GM21526 (cell line): ENCODE results near the gene NUAK1.

Experiments
- ATAC-seq: cut with Tn5 transposase; IDR thresholded peaks from one replicate; pipeline ENCODE4 v1.9.1; 2021; ENCODE audit warnings: moderate library complexity; ENCODE audit not compliant: unreplicated experiment, low FRiP score

NUAK1 gene

DNA sequence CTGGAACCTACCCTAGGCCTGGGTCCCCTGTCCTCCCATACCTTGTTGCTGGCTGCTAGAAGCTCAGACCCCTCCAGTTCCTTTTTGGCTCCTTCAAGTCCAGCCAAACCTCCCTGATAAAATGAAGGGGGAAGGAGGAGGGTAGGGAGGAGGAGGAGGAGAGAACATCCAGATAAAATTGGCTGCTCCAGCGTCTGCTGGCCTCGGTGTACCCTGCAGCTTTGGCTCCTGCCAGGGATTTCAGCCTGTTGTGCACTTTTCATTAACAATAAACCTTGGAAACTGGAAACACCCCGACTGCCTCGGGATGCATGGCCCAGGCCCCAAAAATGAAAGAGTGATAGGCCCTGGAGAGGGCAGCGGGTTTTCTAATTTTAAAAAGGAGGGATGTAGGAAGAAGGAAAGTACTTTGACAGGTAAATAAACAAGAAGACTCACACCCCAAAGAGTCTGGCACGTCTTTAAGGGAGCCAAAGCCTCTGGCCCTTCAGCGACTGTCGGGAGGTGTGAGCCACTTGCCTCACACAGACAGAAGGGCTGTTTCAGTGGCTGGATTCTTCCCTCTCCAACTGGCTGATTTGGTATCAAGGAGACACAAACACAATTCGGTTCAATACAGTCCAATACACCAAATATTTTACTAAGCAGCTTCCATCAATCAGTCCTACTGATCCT is 49.8 kb downstream of the NUAK1 start:
- ATAC-seq = no peak

DNA sequence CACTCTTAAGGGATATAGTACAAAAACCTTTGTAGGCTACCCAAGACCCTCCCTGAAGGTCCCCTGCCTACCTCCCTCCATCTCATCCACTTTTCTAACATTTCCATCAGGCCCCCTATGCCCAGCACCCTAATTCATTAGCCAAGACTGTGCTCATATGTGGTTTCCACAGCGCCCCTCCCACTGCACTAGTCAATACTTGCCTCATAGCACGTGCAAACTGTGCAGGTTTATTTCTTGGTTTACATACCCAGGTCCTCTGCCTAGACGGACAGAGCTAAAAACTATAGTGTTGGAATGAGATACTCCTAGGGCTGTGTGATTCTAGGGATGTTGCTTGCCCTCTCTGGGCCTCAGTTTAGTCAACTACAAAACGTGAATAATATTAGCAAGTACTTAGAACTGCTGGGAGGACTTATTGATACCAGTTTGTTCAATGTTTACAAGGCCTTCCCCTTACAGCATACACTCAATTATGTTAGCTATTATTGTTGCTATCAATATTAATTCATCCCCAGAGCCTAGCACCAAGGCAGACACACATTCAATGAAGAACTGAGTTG is 50.4 kb downstream of the NUAK1 start:
- no peak for ATAC-seq

- ATAC-seq = no peak
These were observed 52.1 kb downstream of the NUAK1 start for GRCh38 chr12:106086696-106087095.

DNA sequence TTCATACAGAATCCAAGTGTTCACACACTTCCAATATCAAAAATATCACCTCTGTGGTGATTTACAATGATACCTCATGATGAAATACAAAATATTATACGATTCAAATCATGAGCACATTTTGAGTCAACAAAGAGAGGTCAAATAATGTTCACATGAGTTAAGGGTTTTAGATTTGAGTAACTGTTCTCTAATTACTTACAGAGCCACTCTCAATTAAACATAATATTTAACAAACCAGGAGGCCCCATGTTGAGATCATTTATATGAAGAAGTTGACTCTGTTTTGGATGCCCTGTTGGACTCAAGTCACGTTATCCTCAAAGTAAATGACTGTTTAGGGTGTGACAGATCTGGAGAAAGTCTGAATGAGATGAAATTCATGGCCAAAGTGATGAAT is 53.5 kb downstream of the NUAK1 start:
- no peak for ATAC-seq

GRCh38 chr12:106084759-106085158 is 54.0 kb downstream of the NUAK1 start:
- ATAC-seq = no peak

GRCh38 chr12:106084014-106084671 is 54.6 kb downstream of the NUAK1 start:
- no peak for ATAC-seq

DNA sequence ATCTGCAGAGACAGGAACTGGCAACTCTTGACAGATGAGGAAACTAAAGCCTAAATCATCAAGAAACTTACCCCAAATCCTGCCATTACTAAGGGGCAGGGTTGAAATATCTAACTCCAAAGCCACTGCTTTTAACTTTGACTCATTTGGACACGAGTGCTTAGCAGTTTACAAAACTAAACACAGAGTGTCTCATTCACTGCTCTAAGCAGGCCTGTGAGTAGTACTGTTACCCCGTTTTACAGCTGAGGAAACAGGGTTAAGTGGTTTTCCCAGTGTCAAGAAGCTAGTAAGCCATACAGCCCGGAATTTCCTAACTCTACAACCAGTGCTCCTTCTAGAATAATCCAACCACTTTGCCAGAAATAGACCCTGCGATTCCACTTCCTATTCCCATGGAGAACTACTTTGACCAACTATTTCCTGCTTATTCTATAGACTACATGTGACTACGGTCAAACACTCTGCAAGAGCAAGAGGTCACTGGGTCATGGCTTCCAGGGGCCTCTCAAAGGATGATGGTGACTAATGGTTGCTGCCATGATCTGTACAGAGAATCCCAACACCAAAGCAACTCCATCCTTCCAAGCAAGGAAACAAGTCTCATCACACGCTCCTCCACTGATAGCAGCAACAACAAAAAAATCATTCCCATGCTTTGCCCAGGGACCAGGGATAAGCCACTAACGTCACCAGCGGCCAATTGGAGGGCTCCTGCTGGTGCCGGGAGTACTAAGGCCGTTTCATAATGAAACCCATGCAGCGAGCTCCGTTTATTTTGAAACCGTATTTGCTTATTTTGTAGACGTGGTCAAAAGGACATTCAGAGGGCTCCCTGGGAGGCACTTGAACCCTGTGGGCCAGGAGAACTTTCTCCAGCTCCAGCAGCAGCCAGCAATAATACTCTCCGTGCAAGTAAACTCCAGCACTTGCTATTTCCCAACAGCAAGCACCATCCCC is 56.3 kb downstream of the NUAK1 start:
- no peak for ATAC-seq

DNA sequence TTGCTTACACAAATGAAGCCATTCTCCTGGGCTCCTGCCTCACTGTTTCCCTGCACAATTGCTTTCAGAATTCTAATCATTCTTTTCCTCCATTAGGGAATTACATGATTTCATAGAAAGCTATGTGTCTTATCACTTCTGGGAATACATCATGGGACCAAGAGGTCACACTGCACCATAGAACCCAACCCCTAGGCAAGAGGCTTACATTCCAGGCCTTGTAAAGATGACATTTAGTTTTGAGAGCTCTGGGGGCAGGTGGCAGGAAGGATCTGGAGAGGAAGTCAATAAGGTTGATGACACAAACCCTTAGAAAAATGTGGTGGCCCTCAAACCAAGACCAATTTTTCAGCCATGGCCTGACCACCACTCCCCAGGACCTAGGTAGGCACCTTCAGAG is 57.1 kb downstream of the NUAK1 start:
- ATAC-seq = no peak

DNA sequence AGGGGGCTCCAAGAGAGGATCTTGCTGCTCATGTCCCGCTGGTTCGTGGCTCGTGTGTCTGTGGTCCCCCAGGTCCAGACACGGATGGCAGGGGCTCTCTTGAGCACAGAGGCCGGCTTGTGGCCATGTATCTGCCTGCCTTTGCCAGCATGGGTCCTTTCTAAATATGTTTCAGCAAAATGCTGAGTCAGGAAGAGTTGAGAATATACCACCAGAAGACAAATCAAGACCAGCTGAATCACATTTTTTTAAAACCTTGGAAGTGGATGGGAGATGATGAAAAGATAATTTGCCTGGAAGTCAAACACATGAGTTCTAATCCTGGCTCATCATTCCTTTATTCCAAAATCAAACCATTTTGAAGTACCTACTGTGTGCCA is 58.0 kb downstream of the NUAK1 start:
- ATAC-seq = no peak

DNA sequence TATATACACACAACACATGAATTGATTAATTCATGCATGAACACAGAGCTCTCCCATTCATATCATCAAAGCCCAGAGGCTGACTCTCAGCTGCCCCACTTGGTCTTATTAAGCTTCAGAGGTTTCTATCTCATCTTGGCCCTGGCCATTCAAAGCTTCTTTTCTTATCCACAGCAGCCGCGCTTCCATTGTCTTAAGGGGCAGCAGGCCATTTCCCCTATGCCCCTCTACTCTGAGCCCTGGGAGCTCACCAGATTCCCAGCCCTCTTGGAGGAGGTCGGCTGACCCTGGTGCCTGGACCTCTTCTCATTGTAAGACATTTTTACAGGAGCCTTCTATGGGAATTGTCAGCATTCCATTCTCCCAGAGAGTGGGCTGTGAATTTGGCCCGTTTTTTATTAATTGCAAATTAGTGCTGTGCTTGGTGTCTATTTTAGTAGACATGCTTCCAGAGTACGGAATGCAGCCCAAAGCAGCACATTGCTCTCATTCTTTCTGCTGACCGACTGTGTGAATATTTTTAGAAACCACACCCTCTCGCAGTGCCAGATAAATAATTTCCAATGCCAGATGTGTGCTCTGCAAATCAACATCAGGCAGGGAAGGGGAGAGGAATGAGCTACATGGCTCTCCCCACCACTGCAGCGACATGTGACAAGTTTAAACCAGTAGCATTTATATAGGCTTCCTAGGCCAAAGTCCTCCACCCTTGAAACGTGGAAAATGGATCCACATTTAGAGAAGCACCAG is 58.5 kb downstream of the NUAK1 start:
- ATAC-seq = no peak

GRCh38 chr12:106079148-106079738 is 59.5 kb downstream of the NUAK1 start:
- no peak for ATAC-seq

GRCh38 chr12:106078358-106079010 is 60.3 kb downstream of the NUAK1 start:
- no peak for ATAC-seq

GRCh38 chr12:106074706-106075392 is 63.9 kb downstream of the NUAK1 start:
- no peak for ATAC-seq

- ATAC-seq = no peak
These were observed 64.4 kb downstream of the NUAK1 start for GRCh38 chr12:106074361-106074705.

GRCh38 chr12:106073179-106073578 is 65.6 kb downstream of the NUAK1 start:
- no peak for ATAC-seq

DNA sequence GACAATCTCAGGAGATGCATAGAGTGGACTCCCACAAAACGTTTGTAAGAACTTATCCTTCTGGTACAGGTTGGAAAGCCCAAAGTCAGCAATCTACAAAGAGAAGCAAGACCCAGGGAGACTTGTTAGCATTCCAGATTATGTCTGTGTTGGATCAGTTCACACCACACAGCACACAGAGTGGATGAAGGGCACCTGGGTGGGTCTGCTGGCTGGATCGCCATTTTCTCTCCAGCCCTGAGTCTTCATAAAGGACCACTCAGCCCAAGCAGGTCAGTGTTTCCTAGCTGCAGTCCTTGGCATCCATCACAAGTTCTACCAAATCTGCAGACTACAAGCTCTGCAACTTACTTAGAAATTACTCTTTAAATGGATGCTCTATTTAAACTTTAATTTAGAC is 66.0 kb downstream of the NUAK1 start:
- no peak for ATAC-seq

DNA sequence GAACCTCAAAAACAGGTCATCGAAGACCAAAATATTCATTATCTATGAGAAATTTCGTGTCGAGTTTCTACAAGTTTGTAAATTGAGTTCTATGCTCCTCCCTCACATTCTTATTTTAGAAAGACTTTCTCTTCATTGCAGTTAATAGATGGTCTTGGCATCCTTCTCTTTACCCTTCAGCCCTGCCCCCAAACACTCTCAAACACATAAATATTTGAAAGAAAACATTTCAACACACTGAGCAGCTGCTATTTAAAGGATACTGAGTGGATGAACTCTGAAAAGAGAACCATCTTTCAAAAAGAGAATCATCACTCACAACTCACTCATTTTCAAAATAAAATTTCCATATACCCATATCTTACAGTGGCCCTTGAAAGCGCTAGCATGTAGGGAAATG is 67.1 kb downstream of the NUAK1 start:
- ATAC-seq = no peak

- ATAC-seq = no peak
These were observed 68.1 kb downstream of the NUAK1 start for GRCh38 chr12:106070611-106071010.

- no peak for ATAC-seq
These were observed 68.6 kb downstream of the NUAK1 start for GRCh38 chr12:106070147-106070546.
